HepG2 (cell line): Measurements from ENCODE around the gene VARS1.

Experiments
- CAMTA2 ChIP-seq: sonication (generic); formaldehyde crosslinking; IDR thresholded peaks from 2 replicates; pipeline ENCODE4 v1.4.0; 2020; ENCODE audit warnings: mild to moderate bottlenecking, missing genetic modification reagents, borderline replicate concordance
- FOXM1 ChIP-seq: sonication (generic); formaldehyde crosslinking; IDR thresholded peaks from 2 replicates; pipeline ENCODE4 v1.5.0; 2020; ENCODE audit warnings: missing genetic modification reagents
- HDAC2 ChIP-seq: sonication (generic); formaldehyde crosslinking; IDR thresholded peaks from 2 replicates; pipeline ENCODE4 v1.4.0; 2020; ENCODE audit warnings: missing genetic modification reagents
- SRSF1 ChIP-seq: fragments of 200-400 bp; formaldehyde crosslinking; optimal IDR thresholded peaks from 2 replicates; pipeline ENCODE3; 2017; ENCODE audit warnings: mild to moderate bottlenecking, low read depth, low read length, moderate library complexity
- TFE3 ChIP-seq: IDR thresholded peaks from 2 replicates; pipeline ENCODE4 v1.6.1; 2016
- THAP11 ChIP-seq: IDR thresholded peaks from 2 replicates; pipeline ENCODE4 v1.6.1; 2016; ENCODE audit warnings: missing biosample characterization, missing genetic modification reagents
- ZHX1 ChIP-seq: sonication (generic); formaldehyde crosslinking; IDR thresholded peaks from 2 replicates; pipeline ENCODE4 v1.8.1; 2022; ENCODE audit warnings: low read depth, mild to moderate bottlenecking, missing genetic modification reagents

- TF ChIP-seq HDAC2 (no peak), THAP11 (CRISPR knock-in tag) (no peak), FOXM1 (CRISPR knock-in tag) (no peak), CAMTA2 (CRISPR knock-in tag) (no peak), ZHX1 (CRISPR knock-in tag) (no peak), SRSF1 (no peak), TFE3 (CRISPR knock-in tag) (no peak)
These were observed 16.3 kb downstream of the VARS1 start for GRCh38 chr6:31778999-31779885.
